ENCODE results near the gene F3. TPM values are rescaled to one million over a fixed set of nuclear protein-coding genes. Genes with fewer than 3 reads are reported as not detected.

F3 gene
- total RNA-seq, 1 donor from 2014 or later = 356 TPM

GRCh38 chr1:94553323-94553730 is 11.8 kb upstream of the F3 start:
- peak; percentile 43 for DNase-seq (ENCODE audit: low spot score)

GRCh38 chr1:94552071-94552586 is 10.6 kb upstream of the F3 start:
- no peak for DNase-seq (ENCODE audit: low spot score)

- peak; percentile 39 for DNase-seq (ENCODE audit: low spot score)
Observed at GRCh38 chr1:94551449-94551848, 9.9 kb upstream of the F3 start.

- DNase-seq (ENCODE audit: low spot score) = peak; percentile 97
Observed at GRCh38 chr1:94550800-94551241, 9.3 kb upstream of the F3 start.

- DNase-seq (ENCODE audit: low spot score) = no peak
Observed at GRCh38 chr1:94550396-94550795, 8.8 kb upstream of the F3 start.

GRCh38 chr1:94549706-94550105 is 8.1 kb upstream of the F3 start:
- DNase-seq (ENCODE audit: low spot score) = peak; percentile 24

- DNase-seq (ENCODE audit: low spot score) = peak; percentile 78
Observed at GRCh38 chr1:94544706-94545490, 3.3 kb upstream of the F3 start.

- DNase-seq (ENCODE audit: low spot score) = peak; percentile 70
Observed at GRCh38 chr1:94543893-94544635, 2.5 kb upstream of the F3 start.

GRCh38 chr1:94543001-94543400 is 1.4 kb upstream of the F3 start:
- DNase-seq (ENCODE audit: low spot score) = peak; percentile 87

GRCh38 chr1:94542088-94542870 is 720 bp upstream of the F3 start:
- DNase-seq (ENCODE audit: low spot score) = peak; percentile 75

- DNase-seq (ENCODE audit: low spot score) = peak; percentile 16
Observed at GRCh38 chr1:94540440-94541245, 916 bp downstream of the F3 start.

GRCh38 chr1:94539496-94539895 is 2.1 kb downstream of the F3 start:
- DNase-seq (ENCODE audit: low spot score) = peak; percentile 68

GRCh38 chr1:94538243-94538827 is 3.2 kb downstream of the F3 start:
- DNase-seq (ENCODE audit: low spot score) = peak; percentile 46

GRCh38 chr1:94537254-94537653 is 4.3 kb downstream of the F3 start:
- no peak for DNase-seq (ENCODE audit: low spot score)

GRCh38 chr1:94535879-94536278 is 5.7 kb downstream of the F3 start:
- peak; percentile 54 for DNase-seq (ENCODE audit: low spot score)

- DNase-seq (ENCODE audit: low spot score) = no peak
Observed at GRCh38 chr1:94535095-94535494, 6.5 kb downstream of the F3 start.

GRCh38 chr1:94532077-94532476 is 9.5 kb downstream of the F3 start:
- DNase-seq (ENCODE audit: low spot score) = no peak

GRCh38 chr1:94531664-94532063 is 9.9 kb downstream of the F3 start:
- DNase-seq (ENCODE audit: low spot score) = no peak

- no peak for DNase-seq (ENCODE audit: low spot score)
Observed at GRCh38 chr1:94530373-94530878, 11.1 kb downstream of the F3 start.

GRCh38 chr1:94529416-94529815 is 12.1 kb downstream of the F3 start:
- no peak for DNase-seq (ENCODE audit: low spot score)
